B cell (primary cell): ENCODE data around the gene REEP6.

ENCODE experiments used
- CTCF ChIP-seq: fragments of 200-600 bp; IDR thresholded peaks from one replicate; pipeline ENCODE4 v1.8.0; 2022; ENCODE audit warnings: antibody characterized with exemption, mild to moderate bottlenecking
- EZH2 ChIP-seq: IDR thresholded peaks from 2 replicates; pipeline ENCODE4 v1.6.1; 2012; ENCODE audit warnings: borderline replicate concordance, low read depth, mild to moderate bottlenecking, moderate library complexity, low read length; ENCODE audit not compliant: insufficient read depth, poor library complexity, severe bottlenecking

GRCh38 chr19:1457031-1457739, 33.8 kb upstream of the REEP6 start:
- TF ChIP-seq CTCF = no peak
- TF ChIP-seq EZH2 = no peak
